OCI-M2 (cell line): ENCODE measurements around the gene ATN1.

Experiments used
- DNase-seq: peaks from one replicate; lab custom pipeline; 2025; ENCODE audit not compliant: unreplicated experiment; lab: John Stamatoyannopoulos, UW

ATN1 gene

GRCh38 chr12:6974180-6974579 is 46.4 kb downstream of the ATN1 start:
- no peak for DNase-seq

DNA sequence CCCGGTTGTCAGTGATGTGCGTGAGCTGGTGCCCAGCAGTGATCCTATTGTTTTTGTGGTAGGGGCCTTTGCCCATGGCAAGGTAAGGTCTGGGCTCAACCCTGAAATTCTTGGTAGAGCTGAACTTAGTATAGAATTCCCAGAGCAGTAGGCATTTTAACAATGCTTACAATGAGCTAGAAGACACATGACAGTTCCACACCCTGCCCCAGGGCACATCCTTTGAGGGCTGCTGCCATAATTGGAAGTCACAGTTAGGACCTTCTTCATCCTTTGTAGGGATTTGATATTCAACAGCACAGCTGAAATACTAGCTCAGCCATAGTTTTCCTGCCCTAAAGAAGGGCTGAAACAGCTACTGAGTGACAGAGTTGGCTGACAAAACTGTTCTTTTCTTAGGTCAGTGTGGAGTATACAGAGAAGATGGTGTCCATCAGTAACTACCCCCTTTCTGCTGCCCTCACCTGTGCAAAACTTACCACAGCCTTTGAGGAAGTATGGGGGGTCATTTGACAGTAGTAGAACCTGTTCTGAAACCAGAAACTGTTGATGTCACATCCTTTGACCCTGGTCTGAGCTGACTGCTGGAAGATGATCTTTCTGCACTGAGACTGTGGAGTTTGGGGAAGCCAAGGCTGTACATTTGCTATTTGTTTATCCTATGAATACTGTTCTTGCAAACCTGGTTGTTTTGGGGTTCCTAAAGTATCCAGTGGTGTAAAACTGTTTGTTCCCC is 47.7 kb downstream of the ATN1 start:
- DNase-seq, result no peak

GRCh38 chr12:6977653-6978052 is 49.9 kb downstream of the ATN1 start:
- DNase-seq, result no peak

DNA sequence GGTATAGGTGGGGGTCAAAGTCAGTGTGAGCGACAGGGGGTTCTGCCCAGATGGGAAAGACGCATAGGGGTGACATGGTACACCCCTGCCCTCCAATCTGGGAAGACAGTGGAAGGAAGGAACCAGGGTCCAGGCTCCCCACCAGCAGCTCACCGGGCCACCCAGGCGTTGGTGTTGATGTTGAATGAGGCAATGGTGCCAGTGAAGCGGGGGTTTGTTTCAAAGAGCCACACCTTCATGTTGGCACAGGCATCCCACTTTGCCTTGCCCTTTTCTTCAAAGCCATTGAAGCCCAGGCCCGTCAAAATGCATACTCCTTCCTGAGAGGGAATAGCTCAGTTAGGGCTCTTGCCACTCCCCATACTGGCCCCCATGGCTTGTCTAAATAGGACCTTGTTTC is 50.4 kb downstream of the ATN1 start:
- DNase-seq, result no peak

DNA sequence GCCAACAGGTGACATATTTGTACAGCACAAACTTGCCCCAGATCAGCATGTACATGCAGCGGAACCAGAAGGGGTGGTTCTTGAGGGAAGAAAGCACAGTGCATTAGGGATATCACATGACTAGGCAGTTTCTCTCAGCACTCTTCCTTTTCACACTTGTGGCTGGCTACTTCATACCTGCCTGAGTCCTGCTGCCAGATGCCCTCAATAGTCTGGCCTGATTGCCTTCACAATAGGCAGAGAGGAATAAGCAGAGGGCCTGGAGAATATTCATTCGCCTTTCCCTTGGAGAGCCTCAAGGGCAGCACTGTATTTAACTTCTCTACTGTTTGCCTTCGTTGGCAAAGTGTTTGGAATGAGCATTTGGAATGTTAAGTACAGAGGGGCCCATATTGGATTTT is 50.9 kb downstream of the ATN1 start:
- DNase-seq, result no peak

GRCh38 chr12:6979021-6979420 is 51.3 kb downstream of the ATN1 start:
- DNase-seq, result no peak

DNA sequence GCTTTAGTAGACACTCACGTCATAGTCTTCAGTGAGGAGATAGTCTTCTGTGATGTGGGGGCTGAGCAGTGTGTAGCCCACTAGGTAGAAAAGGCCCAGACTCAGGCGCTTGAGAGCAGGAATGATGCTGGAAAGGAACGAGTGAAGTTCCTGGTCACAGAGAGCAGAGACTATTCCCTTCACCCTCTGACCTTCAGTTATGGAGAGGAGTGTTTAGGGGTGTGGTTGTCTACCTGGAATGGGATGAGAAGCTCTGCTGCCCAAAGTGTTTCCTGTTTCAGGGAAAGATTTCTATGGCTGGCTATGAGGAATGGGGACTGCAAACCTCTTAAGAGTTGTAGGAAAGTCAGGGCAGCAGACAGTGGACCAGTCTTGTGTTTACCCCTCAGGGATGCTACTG is 51.7 kb downstream of the ATN1 start:
- DNase-seq, result no peak

DNA sequence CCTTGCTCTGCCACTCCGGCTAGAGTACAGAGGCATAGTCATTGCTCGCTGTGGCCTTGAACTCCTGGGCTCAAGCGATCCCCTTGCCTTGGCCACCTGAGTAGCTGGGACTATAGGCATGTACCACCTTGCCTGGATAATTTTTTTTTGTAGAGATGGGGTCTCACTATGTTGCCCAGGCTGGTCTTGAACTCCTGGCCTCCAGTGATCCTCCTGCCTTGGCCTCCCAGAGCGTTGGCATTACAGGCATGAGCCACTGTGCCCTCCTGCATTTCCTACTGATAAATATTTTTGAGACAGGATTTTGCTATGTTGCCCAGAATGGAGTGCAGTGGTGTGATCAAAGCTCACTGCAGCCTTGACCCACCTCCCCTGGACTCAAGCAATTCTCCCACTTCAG is 52.3 kb downstream of the ATN1 start:
- no peak for DNase-seq

DNA sequence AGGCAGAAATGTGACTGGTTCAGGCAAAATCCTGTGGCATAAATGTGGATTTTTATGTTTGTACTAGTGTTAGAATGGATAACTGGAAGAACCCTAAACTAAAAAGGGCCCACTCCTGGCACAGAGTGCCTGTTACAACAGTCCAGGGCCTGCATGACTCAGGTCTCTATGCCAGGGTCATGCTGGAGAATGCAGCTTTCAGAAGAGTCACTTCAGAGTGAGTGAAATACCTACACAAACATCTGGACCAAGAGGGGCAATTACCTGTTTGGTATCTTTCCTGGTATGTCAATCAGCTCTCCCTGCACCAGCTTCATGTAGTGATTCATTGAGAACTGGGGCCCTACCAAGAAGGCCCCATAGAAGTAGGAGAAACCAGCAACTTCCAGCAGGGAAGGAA is 53.0 kb downstream of the ATN1 start:
- DNase-seq, result no peak

GRCh38 chr12:6981152-6982052 is 53.6 kb downstream of the ATN1 start:
- DNase-seq, result no peak

GRCh38 chr12:6982532-6982931 is 54.8 kb downstream of the ATN1 start:
- no peak for DNase-seq

DNA sequence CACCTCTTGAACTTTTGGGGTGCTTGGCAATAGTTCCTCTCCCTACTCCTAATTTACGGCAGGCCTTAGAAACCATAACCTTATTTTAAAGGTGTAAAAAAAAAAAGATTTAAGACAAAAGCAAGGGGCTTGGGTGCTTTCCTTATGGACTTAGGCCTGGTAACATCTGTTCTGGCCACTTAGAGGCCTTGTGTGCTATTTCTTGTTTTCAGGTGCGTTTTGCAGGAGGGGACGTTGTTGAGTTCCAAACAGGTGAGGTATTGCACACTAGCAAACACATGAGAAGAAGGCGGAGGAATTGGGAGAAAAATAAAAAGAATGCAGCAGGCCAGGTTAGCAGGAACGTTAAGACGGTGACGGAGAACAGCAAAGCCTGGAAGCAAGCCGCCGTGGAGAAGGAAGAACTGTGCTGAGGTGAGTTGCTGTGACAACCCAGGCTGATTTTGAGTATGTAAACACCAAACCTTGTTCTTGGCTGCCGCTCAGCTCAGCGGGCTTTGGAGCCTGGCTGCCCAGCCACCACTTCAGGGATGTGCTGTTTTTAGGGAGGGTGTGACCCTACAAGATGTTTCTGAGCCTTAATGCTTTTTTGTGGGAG is 60.3 kb downstream of the ATN1 start:
- DNase-seq, result no peak
